ENCODE results near the gene VDAC1. TPM values are rescaled to one million over a fixed set of nuclear protein-coding genes. Genes with fewer than 3 reads are reported as not detected.

Gene VDAC1
- total RNA-seq, 1 experiment from 2014 or later = 303 TPM

- Histone ChIP-seq H3K27me3 (ENCODE audit: low read length) (no peaks in the 10 kb centered on the region), H3K4me1 (ENCODE audit: low read length) (peaks cover 12% of the 10 kb centered on the region), H3K9ac (ENCODE audit: low read length) (no peak overlapping the region), H3K79me2 (ENCODE audit: low read length) (no peaks in the 10 kb centered on the region), H3K27ac (ENCODE audit: low read length) (no peak overlapping the region), H3K9me2 (replicated peaks; ENCODE audit: insufficient read depth, low read length) (no peaks in the 10 kb centered on the region), H2AFZ (ENCODE audit: low read length) (no peak overlapping the region), H3K36me3 (ENCODE audit: insufficient read depth, low read length) (no peaks in the 10 kb centered on the region), H4K20me1 (ENCODE audit: insufficient read depth, low read depth, low read length) (no peaks in the 10 kb centered on the region), H3K4me2 (ENCODE audit: low read depth, low read length, poor library complexity, severe bottlenecking) (no peak overlapping the region), H3K4me3 (ENCODE audit: low read length) (no peak overlapping the region), H3K9me3 (ENCODE audit: low read length) (no peaks in the 10 kb centered on the region)
- no peak for DNase-seq
Measured at GRCh38 chr5:134028496-134028895, 23.7 kb upstream of the VDAC1 start.

GRCh38 chr5:134027288-134027615 lies 22.5 kb upstream of the VDAC1 start:
- Histone ChIP-seq H3K9me2 (replicated peaks; ENCODE audit: insufficient read depth, low read length) (no peaks in the 10 kb centered on the region), H3K4me2 (ENCODE audit: low read depth, low read length, poor library complexity, severe bottlenecking) (no peak overlapping the region), H4K20me1 (ENCODE audit: insufficient read depth, low read depth, low read length) (no peaks in the 10 kb centered on the region), H3K36me3 (ENCODE audit: insufficient read depth, low read length) (no peaks in the 10 kb centered on the region), H3K79me2 (ENCODE audit: low read length) (no peaks in the 10 kb centered on the region), H3K27ac (ENCODE audit: low read length) (no peak overlapping the region), H3K9me3 (ENCODE audit: low read length) (no peaks in the 10 kb centered on the region), H3K27me3 (ENCODE audit: low read length) (no peaks in the 10 kb centered on the region), H3K4me3 (ENCODE audit: low read length) (no peak overlapping the region), H3K9ac (ENCODE audit: low read length) (no peak overlapping the region), H2AFZ (ENCODE audit: low read length) (no peak overlapping the region), H3K4me1 (ENCODE audit: low read length) (peaks cover 9% of the 10 kb centered on the region)
- no peak for DNase-seq

GRCh38 chr5:134026521-134027287 lies 21.9 kb upstream of the VDAC1 start:
- Histone ChIP-seq H4K20me1 (ENCODE audit: insufficient read depth, low read depth, low read length) (no peaks in the 10 kb centered on the region), H3K9me2 (replicated peaks; ENCODE audit: insufficient read depth, low read length) (no peaks in the 10 kb centered on the region), H3K27me3 (ENCODE audit: low read length) (no peaks in the 10 kb centered on the region), H3K4me3 (ENCODE audit: low read length) (no peak overlapping the region), H2AFZ (ENCODE audit: low read length) (no peak overlapping the region), H3K36me3 (ENCODE audit: insufficient read depth, low read length) (no peaks in the 10 kb centered on the region), H3K9me3 (ENCODE audit: low read length) (no peaks in the 10 kb centered on the region), H3K9ac (ENCODE audit: low read length) (no peak overlapping the region), H3K27ac (ENCODE audit: low read length) (no peak overlapping the region), H3K4me1 (ENCODE audit: low read length) (peaks cover 8% of the 10 kb centered on the region), H3K4me2 (ENCODE audit: low read depth, low read length, poor library complexity, severe bottlenecking) (no peak overlapping the region), H3K79me2 (ENCODE audit: low read length) (no peaks in the 10 kb centered on the region)
- peak; percentile 81 for DNase-seq

GRCh38 chr5:134025786-134026185 lies 21.0 kb upstream of the VDAC1 start:
- no peak overlapping the region for H3K27ac ChIP-seq (ENCODE audit: low read length)
- H2AFZ ChIP-seq (ENCODE audit: low read length) = no peak overlapping the region
- peaks cover 8% of the 10 kb centered on the region for H3K4me1 ChIP-seq (ENCODE audit: low read length)
- no peaks in the 10 kb centered on the region for H3K36me3 ChIP-seq (ENCODE audit: insufficient read depth, low read length)
- no peaks in the 10 kb centered on the region for H4K20me1 ChIP-seq (ENCODE audit: insufficient read depth, low read depth, low read length)
- H3K9me3 ChIP-seq (ENCODE audit: low read length) = no peaks in the 10 kb centered on the region
- no peak overlapping the region for H3K4me3 ChIP-seq (ENCODE audit: low read length)
- no peak overlapping the region for H3K9ac ChIP-seq (ENCODE audit: low read length)
- no peaks in the 10 kb centered on the region for H3K79me2 ChIP-seq (ENCODE audit: low read length)
- no peak overlapping the region for H3K4me2 ChIP-seq (ENCODE audit: low read depth, low read length, poor library complexity, severe bottlenecking)
- no peak for DNase-seq
- H3K27me3 ChIP-seq (ENCODE audit: low read length) = no peaks in the 10 kb centered on the region
- H3K9me2 ChIP-seq (replicated peaks; ENCODE audit: insufficient read depth, low read length) = no peaks in the 10 kb centered on the region

- H3K9ac ChIP-seq (ENCODE audit: low read length) = no peak overlapping the region
- H3K9me3 ChIP-seq (ENCODE audit: low read length) = no peaks in the 10 kb centered on the region
- no peak overlapping the region for H3K4me2 ChIP-seq (ENCODE audit: low read depth, low read length, poor library complexity, severe bottlenecking)
- no peaks in the 10 kb centered on the region for H3K36me3 ChIP-seq (ENCODE audit: insufficient read depth, low read length)
- H3K9me2 ChIP-seq (replicated peaks; ENCODE audit: insufficient read depth, low read length) = no peaks in the 10 kb centered on the region
- H3K79me2 ChIP-seq (ENCODE audit: low read length) = no peaks in the 10 kb centered on the region
- H3K27me3 ChIP-seq (ENCODE audit: low read length) = no peaks in the 10 kb centered on the region
- DNase-seq = no peak
- no peaks in the 10 kb centered on the region for H4K20me1 ChIP-seq (ENCODE audit: insufficient read depth, low read depth, low read length)
- H3K4me3 ChIP-seq (ENCODE audit: low read length) = no peak overlapping the region
- no peak overlapping the region for H3K27ac ChIP-seq (ENCODE audit: low read length)
- peaks cover 8% of the 10 kb centered on the region for H3K4me1 ChIP-seq (ENCODE audit: low read length)
- H2AFZ ChIP-seq (ENCODE audit: low read length) = no peak overlapping the region
Measured at GRCh38 chr5:134024811-134025210, 20.0 kb upstream of the VDAC1 start.

GRCh38 chr5:134022333-134022732 lies 17.6 kb upstream of the VDAC1 start:
- H3K27ac ChIP-seq (ENCODE audit: low read length) = no peak overlapping the region
- H3K4me1 ChIP-seq (ENCODE audit: low read length) = peaks cover 3% of the 10 kb centered on the region; the same call in 1 of the 2 replicates
- no peak overlapping the region for H3K9ac ChIP-seq (ENCODE audit: low read length)
- no peaks in the 10 kb centered on the region for H3K36me3 ChIP-seq (ENCODE audit: insufficient read depth, low read length)
- H3K27me3 ChIP-seq (ENCODE audit: low read length) = no peaks in the 10 kb centered on the region
- H3K79me2 ChIP-seq (ENCODE audit: low read length) = no peaks in the 10 kb centered on the region
- H3K9me3 ChIP-seq (ENCODE audit: low read length) = no peaks in the 10 kb centered on the region
- no peak overlapping the region for H3K4me2 ChIP-seq (ENCODE audit: low read depth, low read length, poor library complexity, severe bottlenecking)
- no peak for DNase-seq
- H3K9me2 ChIP-seq (replicated peaks; ENCODE audit: insufficient read depth, low read length) = no peaks in the 10 kb centered on the region
- H3K4me3 ChIP-seq (ENCODE audit: low read length) = no peak overlapping the region
- no peak overlapping the region for H2AFZ ChIP-seq (ENCODE audit: low read length)
- no peaks in the 10 kb centered on the region for H4K20me1 ChIP-seq (ENCODE audit: insufficient read depth, low read depth, low read length)

- Histone ChIP-seq H3K9me2 (replicated peaks; ENCODE audit: insufficient read depth, low read length) (no peaks in the 10 kb centered on the region), H3K9me3 (ENCODE audit: low read length) (no peaks in the 10 kb centered on the region), H2AFZ (ENCODE audit: low read length) (no peak overlapping the region), H3K79me2 (ENCODE audit: low read length) (no peaks in the 10 kb centered on the region), H3K4me1 (ENCODE audit: low read length) (peaks cover 3% of the 10 kb centered on the region; the same call in 1 of the 2 replicates), H3K9ac (ENCODE audit: low read length) (no peak overlapping the region), H3K4me3 (ENCODE audit: low read length) (no peak overlapping the region), H4K20me1 (ENCODE audit: insufficient read depth, low read depth, low read length) (no peaks in the 10 kb centered on the region), H3K27ac (ENCODE audit: low read length) (no peak overlapping the region), H3K36me3 (ENCODE audit: insufficient read depth, low read length) (no peaks in the 10 kb centered on the region), H3K27me3 (ENCODE audit: low read length) (no peaks in the 10 kb centered on the region), H3K4me2 (ENCODE audit: low read depth, low read length, poor library complexity, severe bottlenecking) (no peak overlapping the region)
- DNase-seq = no peak
Measured at GRCh38 chr5:134020188-134020587, 15.4 kb upstream of the VDAC1 start.

- Histone ChIP-seq H3K4me2 (ENCODE audit: low read depth, low read length, poor library complexity, severe bottlenecking) (no peak overlapping the region), H3K27me3 (ENCODE audit: low read length) (no peaks in the 10 kb centered on the region), H2AFZ (ENCODE audit: low read length) (no peak overlapping the region)
Measured at GRCh38 chr5:134019636-134020035, 14.9 kb upstream of the VDAC1 start.

More at GRCh38 chr5:134019636-134020035, 14.9 kb upstream of the VDAC1 start:
- Histone ChIP-seq H3K27ac (ENCODE audit: low read length) (no peak overlapping the region), H3K9me2 (replicated peaks; ENCODE audit: insufficient read depth, low read length) (no peaks in the 10 kb centered on the region), H3K4me3 (ENCODE audit: low read length) (no peak overlapping the region), H3K36me3 (ENCODE audit: insufficient read depth, low read length) (no peaks in the 10 kb centered on the region), H4K20me1 (ENCODE audit: insufficient read depth, low read depth, low read length) (no peaks in the 10 kb centered on the region), H3K9ac (ENCODE audit: low read length) (no peak overlapping the region), H3K4me1 (ENCODE audit: low read length) (peaks cover 3% of the 10 kb centered on the region; the same call in 1 of the 2 replicates), H3K9me3 (ENCODE audit: low read length) (no peaks in the 10 kb centered on the region), H3K79me2 (ENCODE audit: low read length) (no peaks in the 10 kb centered on the region)
- no peak for DNase-seq

Measured in Karpas-422 (cell line).